NCI-H1105 treated with DMSO at 0.1 percent for 48 hours (cell line): ENCODE measurements around the gene WLS.
"Not testable (repeated sequence)": the region's sequence is repeated elsewhere in the genome, so short reads cannot be mapped to it uniquely, and the experiment has no call there.

Experiments
- DNase-seq: peaks from one replicate; lab custom pipeline; 2025; lab: John Stamatoyannopoulos, UW

WLS gene

DNA sequence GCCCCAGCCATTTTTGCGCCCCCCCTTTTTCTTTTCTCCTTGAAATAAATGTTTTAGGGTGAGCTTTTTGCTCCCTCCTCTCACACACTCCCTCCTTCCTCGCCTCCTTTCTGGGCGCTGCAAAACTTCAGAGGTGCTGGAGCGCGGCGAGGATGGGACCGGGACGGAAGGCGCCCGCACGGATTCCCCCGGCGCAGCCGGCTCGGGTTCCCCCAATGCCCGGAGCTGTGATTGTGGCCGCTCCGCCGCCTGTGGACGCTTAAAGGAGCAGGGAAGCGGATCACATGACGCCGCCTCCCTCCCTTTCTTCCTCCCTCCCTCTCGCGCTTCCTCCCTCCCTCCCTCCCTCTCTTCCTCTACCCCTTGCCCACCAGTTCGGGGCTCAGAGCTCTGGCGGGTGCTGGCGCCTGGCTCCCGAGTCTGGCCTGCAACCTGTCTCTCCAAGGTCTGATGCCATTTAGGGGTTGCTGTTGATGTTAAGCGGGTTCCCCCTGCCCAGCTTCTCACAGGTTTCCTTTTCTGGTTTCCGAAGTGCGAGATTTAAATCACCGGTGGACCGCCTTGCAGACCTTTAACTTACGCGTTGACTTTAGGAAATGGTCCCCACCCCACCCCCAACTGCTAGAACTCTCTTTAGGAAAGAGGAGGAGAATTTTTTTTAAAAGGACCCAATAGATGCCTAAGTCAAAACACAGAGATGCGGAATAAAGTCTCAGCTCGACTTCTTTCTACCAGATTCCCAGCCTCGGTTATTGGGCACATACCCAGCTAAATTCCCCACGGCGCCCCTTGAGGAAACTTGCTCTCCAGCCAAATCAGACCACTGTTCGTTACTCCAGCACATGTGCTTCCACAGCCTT is at the start of gene WLS:
WLS (minus strand) TSS at position 235 of the 860 bp plus-strand sequence; CDS start at position 11, 224 bp downstream.
- DNase-seq, result peak; percentile 77

DNA sequence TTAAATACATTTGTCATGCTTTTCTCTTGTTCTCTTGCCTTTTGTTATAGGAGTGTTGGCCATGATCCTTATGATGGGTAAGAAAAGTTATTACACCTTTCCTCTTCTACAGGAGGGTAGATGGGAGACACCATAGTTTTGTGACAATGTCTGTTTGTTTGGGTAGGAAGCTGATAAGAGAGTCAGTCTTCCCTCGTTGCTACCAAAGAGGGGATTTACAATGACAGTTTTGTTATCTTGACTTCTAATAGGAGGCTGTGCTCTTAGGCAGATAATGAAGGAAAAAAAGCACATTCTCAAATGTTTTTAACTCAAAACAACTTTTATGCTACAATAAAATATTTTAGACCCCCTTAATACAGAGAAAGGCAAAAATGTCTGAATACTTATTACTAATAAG is 48.0 kb upstream of the WLS start:
- no peak for DNase-seq

DNA sequence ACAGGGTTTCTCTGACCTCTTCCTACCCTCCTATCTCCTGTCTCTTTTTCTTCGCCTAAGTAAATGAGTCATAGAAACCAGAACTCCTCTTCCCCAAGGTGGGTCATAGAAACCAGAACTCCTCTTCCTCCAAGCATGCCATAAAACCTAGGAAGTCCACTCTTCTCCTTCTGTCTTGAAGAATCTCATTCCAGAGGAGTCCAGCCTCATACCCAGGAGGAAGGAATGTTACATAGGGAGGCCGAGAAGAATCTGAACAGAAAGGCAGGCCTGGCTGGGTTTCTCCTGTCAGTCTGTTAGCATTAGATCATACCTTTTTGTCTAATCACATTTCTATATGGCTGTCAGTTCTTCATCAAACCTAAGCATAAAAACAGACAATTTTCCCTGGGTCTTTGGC is 47.5 kb upstream of the WLS start:
- no peak for DNase-seq

DNA sequence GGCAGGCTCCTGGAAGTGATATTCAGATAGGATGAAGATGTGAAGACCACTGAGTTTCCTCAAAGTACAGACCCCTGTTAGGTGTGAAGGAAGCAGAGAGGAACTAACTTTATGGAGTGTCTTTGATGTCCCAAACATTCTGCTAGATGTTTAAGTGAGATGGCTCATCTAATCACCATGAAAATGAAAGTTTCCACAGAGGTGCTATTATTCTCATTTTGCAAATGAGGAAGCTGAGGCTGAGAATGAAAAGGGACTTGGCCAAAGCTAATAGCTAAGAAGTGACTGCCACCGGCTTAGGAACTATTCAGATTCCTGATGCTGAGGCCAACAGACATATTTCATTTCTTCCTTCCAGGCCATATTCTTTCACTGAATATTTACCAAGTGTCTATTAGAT is 45.9 kb upstream of the WLS start:
- no peak for DNase-seq

DNA sequence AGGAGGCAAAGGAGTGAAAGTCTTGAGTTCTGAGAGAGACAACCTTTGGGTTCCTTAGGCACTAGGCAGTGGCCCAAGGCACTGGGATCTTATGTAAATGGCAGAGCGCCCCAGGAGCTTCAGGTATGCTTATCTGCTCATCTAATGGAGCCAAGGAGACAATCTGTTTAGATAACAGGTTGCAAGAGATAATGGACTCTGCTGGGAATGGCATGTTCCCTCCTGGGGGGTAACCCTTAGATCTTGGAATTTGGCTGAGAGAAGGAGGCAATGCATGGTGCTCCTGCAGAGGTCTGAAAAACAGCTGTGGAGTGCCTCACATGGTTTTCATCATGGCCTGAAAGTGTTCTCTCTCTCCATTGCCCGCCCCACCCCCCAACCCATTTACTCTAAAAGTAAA is 44.1 kb upstream of the WLS start:
- DNase-seq, result no peak

DNA sequence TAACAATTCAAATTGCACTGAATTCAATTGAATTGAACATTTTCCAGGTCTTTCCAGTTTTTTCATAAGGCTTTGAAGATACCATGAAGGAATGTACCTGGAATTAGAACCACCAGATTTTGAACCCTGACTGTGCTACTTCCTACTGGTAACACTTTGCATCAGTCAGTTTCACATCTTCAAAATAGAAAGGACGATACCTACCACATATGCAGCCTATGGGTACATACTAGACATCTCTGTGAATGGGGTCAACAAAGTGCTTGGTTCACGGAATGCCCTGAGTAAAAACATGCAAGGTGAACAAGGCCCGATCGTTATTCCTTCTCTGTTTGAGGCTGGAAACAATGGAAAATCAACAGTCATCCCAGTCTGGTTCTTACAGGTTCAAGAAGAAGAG is 41.2 kb upstream of the WLS start:
- no peak for DNase-seq

DNA sequence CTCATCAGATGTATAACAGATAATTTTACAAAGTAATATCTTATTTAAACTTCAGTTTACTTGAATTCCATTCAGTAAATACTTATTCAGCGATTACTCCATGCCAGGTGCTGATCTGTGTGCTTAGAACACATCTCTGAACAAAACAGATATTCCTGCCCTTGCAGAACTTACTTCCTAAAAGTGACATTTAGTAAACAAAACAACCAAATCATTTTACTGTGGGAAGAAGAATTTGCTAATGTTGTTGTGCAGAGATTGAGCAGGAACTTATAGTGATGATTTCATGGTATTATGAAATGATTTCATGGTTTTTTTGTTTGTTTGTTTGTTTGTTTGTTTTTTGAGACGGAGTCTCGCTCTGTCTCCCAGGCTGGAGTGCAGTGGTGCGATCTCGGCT is 39.3 kb upstream of the WLS start:
- DNase-seq, result no peak

DNA sequence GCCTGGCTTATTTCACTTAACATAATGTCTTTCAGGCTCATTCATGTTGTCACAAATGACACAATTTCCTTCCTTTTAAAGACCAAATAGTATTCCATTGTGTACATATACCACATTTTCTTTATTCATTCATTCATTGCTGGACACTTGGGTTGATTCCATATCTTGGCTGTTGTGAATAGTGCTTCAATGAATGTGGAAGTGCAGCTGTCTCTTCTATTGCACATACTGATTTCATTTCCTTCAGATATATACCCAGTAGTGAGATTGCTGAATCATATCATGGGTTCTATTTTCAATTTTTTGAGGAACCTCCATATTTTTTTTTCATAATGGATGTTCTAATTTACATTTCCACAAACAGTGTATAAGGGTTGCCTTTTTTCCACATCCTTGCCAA is 38.6 kb upstream of the WLS start:
- DNase-seq, result no peak

DNA sequence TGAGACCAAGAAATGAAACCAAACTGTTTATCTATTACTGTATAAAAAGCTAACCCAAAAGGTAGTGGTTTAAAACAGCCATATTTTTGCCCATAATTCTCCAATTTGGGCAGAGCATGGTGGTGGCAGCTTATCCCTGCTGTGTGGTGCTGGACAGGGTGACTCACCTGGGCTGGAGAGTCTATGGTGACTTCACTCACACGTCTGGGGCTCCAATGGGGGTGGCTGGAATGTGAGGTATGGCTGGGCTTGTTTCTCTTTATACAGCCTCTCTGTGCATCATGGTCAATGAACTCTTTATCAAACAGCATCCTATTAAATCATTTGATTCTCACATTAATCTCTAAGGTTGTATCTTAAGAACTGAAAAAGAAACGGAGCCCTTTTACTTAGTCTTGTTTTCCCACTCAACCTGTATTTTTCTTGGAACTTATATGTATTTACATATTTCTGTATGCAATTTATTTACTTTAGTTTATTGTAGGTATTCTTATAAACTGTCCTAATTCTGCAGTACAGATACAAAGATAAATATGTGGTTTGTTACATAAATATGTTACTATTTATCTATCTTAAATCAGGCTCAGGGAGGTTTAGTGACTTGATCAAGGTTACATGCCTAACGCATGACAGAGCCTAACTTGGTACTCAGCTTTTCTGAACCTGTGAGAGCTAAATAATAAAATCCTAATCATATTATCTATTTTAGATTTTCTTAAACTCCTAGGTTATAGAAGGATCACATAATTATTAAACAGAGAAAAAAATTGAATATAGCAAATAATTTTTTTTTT is 37.5 kb upstream of the WLS start:
- no peak for DNase-seq

DNA sequence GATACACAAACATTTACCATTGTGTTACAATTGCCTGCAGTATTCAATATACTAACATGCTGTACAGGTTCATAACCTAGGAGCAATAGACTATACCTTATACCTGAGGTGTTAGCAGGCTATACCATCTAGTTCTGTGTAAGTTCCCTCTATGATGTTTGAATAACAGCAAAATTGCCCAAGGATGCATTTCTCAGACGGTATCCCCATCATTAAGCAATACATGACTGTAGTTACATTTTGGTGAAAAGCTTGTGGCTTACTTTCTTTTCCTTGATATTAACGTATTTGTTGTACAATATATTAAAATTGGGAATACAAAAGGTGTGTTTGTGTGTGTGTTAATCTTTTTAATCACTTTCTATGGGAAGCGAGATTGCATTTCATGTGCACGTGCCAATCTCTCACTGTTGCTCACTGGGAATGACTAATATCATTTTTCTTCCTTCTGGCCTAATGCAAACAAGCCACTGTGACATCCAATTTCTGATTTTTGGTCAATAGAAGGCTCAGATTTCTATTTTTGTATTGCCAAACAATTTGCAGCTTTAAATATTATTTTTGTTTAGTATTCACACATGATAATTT is 36.7 kb upstream of the WLS start:
- DNase-seq, result no peak

DNA sequence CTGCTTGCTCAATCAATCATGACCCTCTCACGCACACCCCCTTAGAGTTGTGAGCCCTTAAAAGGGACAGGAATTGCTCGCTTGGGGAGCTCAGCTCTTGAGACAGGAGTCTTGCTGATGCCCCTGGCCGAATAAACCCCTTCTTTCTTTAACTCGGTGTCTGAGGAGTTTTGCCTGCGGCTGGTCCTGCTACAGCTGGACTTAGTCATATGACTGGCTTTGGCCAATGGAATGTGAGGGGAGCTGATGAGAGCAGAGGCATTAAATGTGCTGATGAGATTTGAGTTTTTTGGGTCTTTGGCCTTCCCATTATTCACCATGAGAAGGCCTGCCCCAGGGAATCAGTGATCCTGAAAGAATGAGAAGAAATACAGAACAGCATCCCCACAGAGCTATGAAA is 24.5 kb upstream of the WLS start:
- not testable (repeated sequence) for DNase-seq

DNA sequence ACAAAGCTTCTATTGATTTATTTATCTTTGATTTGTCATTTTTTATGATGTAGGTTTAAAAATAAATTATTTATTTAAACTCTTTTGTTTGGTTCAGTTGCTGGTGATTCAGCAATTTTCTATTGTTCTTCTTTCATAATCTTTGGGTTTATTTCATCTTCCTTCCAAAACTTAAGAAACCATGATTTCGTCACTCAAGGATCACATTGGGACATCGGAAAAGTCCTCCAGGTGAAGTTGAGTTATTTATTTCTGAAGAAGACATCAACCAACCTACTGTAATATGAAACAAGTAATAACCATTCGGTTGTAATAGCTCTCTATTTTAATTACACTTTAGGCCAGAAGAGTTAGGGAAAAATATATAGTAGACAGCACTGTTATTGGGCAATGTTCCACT is 23.0 kb upstream of the WLS start:
- DNase-seq, result no peak

DNA sequence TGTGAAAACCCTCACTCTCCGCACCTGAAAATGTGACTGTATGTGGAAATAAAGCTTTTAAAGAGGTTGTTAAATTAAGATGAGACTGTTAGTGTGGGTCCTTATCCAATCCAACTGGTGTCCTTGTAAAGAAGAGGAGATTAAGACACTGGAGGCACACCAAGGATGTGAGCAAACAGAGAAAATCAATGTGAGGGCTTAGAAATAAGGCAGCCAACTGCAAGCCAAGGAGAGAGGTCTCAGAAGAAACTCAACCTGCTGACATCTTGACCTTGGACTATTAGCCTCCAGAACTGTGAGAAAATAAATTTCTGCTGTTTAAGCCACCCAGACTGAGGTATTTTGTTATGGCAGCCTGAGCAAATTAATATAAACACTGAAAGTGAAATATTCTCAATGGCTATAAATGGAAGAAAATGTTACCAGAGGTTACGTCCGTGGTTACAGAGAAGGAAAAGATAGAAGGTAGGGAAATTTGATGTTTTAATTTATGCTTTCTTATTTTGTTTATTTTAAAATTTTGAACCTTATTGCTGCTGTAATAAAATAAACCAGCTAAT is 22.4 kb upstream of the WLS start:
- no peak for DNase-seq

DNA sequence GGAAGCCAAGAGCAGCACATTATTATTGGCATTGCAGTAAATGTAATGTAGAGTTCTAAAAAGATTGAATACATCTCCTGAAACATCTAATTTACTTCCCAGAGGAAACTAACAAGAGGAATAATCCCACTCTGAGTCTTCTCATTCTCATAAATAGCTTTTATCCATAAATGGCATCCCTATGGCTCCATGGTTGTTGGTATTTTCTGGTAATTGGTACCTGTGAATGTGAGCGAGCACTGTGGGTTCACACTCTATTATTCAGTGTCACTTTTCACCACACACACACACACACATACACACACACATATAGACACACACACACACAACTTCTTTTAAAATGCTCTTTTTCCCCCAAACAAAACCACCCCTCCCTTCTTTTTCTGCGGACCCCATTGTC is 4.7 kb upstream of the WLS start:
- DNase-seq, result no peak

DNA sequence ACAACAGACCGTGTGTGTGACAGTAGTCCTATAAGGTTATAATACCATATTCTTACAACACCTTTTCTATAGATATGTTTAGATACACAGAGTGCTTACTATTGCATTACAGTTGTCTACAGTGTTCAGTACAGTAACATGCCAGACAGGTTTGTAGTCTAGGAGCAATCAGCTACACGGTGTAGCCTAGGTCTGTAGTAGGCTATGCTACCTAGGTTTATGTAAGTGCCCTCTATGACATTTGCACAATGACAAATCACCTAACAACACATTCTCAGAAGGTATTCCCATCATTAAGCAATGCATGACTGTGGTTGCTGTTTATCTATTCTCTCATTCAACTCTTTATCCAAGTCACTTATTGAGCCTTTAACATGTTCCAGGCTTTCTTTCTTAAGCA is 1.8 kb upstream of the WLS start:
- DNase-seq, result no peak

DNA sequence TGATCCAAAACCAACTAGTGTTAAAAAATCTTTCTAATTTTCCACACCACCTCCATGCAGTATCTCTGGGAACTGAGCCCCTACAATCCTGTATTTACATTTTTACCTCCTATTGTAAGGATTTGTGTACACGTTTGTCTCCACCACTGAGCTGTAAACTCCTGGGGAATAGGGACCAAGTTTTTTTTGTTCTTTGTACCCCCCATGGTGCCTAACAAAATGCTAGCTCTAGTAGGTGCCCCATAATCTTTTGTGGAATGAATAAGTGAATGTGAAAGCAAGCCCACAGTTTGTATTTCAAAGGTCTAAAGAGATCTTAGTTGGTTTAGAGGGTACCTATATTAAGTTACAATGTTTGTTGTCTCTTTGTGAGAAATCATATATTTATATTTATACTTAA is 879 bp upstream of the WLS start:
- no peak for DNase-seq

DNA sequence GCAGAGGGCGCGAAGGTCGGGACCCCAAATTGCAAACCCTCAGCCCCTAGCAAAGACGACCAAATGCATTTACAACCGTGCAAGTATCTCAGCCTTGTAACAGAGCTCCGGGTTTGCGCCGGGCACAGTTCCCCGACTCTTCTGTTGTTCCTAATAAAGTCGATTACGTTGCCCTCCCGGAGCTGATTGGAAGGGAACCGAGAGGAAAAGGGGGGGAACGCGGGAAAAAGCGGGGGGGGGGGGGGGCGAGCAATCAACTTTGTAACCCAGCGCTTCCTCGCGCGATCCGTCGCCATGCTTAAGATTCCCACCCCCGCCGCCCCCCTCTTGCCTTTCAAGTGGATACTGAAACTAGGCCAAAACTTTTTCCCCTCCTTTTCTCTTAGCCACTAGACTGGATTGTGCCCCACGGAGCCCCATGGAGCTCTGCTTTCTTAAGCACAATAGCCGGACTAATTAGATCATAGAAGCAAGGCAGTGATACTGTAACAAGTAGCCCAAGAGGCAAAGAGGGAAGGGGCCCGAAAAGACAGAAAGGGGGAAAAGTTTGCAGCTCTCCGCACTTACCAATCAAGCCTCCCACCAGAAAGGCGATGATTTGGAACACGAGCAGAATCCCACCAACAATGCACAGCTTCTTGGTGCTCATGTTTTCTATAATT is 565 bp downstream of the WLS start:
- peak; percentile 74 for DNase-seq

DNA sequence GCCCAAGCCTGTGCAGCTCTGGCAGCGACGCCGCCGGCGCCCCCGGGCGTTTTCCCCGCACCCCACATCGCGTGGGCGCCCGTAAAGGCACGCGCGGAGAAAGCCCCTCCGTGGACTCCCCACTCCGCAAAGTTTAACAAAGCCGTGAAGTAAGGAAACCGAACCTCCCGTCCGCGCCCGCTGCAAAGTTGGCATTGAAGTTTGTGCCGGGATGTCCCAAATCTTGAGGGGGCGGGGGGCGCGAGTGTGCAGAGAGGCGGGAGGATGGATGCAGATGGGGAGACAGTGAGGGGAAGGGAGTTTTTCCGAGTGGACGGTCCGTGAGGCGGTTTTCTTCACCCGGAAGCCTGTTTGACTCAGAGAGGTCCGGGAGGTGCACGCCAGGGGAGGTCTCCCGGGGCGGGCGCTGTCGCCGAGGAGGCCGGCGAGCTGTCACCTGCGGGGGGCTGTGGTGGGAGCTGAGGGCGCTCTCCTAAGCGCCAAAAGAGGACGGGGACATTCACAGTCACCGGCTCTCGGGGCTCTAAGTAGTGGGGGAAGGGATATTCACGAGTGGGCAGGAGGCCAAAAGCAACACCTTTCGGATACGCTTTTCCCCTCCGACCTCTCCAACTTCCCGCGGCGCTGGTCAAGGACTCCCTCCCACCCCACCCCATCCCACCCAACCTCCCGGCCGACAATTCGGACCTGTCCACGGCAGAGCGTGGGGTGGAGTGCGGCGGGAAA is 1.3 kb downstream of the WLS start:
- peak; percentile 51 for DNase-seq

DNA sequence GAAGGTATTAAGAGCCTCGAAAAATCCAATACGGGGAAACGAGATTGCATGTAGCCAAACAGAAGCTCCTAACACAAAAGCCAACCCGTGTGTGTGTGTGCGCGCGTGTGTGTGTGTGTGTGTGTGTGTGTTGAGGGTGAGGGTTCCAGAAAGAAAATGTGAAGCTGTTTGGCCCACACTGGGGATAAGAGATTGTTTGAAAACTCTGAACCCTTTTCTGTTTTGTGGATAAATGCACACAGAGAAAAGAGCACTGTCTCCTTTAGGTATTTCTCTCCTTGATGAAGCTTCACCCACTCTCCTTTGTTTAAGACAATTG is 1.9 kb downstream of the WLS start:
- DNase-seq, result no peak

DNA sequence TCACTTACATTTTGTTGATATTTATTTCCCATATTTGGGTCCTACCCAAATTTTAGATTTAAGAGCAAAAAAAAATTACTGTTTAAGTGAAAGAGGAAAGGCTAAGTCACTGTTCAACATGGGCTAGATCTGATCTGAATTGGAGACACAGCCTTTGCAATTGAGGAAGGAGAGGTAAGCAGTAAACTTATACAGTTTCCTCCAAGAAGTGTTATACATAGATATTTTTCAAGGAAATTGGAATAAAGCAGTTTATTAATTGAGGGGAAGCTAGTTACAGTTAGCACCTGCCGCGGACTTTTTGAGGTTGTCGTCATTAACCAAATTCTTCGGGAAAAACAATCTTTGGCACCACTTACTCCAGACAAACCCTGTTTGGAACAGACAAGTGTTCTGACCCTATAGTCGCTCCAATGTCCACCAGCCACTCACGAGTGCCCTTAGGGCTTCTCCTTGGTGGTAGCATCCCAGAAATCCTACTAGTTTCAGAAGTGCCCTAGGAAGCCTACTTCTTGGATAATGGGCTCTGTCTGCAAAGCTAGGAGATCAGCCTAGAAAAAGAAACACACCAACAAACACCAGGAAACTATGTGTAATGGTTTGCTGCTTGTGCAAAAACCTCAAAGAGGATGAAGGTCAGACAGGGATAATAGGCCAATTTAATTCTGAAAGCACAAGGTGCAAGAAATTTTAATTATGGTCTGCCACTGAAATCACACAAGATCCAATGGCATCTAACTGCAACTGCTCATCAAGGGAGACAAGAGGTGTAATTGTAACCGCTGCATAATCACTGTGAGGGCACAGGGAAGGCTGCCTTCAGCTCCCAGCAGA is 2.5 kb downstream of the WLS start:
- DNase-seq, result peak; percentile 66

DNA sequence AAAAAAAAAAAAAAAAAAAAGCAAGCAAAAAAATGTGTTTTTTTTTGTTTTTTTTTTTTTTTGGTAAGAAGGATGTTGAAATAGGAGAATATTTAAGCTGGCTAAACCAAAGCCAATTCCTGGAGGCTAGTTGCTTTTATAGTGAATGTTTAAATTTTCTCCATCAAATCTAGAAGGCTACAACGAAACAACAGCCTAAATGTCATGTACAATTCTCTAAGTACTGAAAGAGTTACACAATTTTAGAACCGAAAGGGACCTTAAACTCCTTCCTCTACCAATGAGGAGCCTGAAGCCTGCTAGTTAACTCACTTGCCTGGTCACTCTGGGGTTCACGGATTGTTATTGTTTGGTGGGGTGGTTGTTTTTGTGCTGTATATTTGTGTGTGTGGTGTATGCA is 3.5 kb downstream of the WLS start:
- no peak for DNase-seq
